H1 (cell line): ENCODE results near the gene PANX1. TPM values are rescaled to one million over a fixed set of nuclear protein-coding genes. Genes with fewer than 3 reads are reported as not detected.

Experiments
- POU5F1 ChIP-seq: IDR thresholded peaks from 2 replicates; pipeline ENCODE4 v1.6.1; 2011; ENCODE audit warnings: low read depth, mild to moderate bottlenecking, low read length, moderate library complexity
- polyA plus RNA-seq, 7 experiments: library from polyadenylated mRNA; depleted of rRNA in 3 of 7; stranded (reverse) in 5 of 7; unstranded in 2 of 7; fragments of >200 nt in 5 of 7; fragments of 200-250 nt in 2 of 7; gene quantifications; 1 replicate in 5 of 7; 2 replicates in 1 of 7; 4 replicates in 1 of 7; pipeline versions ENCODE4 v1.2.1 to v1.2.3, GENCODE V29; 2011 to 2013; ENCODE audit warnings: missing spikeins in 2 of 7, mixed read lengths in 2 of 7
- total RNA-seq: library from RNA; stranded (reverse); fragmentation: NEBNext Ultra II Directional; extraction: Animal tissue kit (Norgen Biotek cat#: 25700); gene quantifications from 2 replicates; pipeline ENCODE4 v1.2.1, GENCODE V29; 2021

PANX1 gene
- total and polyA plus RNA-seq, 2 of the 8 experiments (the other 6 are each of a cell fraction or from before 2014, with no cell fraction given): 15.9 to 35.2 TPM

DNA sequence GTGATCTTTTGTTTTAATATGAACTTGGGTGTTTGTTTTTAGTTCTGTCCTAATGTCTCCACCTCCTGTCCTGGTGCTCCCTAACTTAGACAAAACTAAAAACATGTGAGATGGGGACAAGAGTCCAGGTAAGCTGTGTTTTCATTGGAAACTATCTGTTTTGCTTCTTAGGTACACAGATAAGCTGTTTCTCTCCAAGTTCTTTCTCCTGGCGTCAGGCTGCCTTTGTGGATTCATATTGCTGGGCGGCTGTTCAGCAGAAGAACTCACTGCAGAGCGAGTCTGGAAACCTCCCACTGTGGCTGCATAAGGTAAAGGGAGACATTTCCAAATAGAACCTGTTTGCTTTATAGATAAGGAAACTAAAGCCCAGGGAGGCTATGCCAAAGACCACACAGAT lies 24.7 kb downstream of the PANX1 start (continued):
- no peak for TF ChIP-seq POU5F1
